Lower leg skin (tissue), 3 donors: ENCODE results near the gene SLC25A10.

ENCODE experiments used
- POLR2A ChIP-seq, 2 donors: fragments of 450-650 bp; IDR thresholded peaks; one replicate each; pipeline ENCODE4 v1.6.1; 2016 to 2017; ENCODE audit warnings: antibody characterized with exemption in 2 of 2, mild to moderate bottlenecking in 1 of 2, moderate library complexity in 1 of 2
- TF ChIP-seq, protein P1 (sequence below), 3 donors: fragments of 450-650 bp; IDR thresholded peaks; one replicate each; pipeline ENCODE4 v1.5.1; 2016; ENCODE audit warnings: antibody characterized with exemption in 3 of 3, mild to moderate bottlenecking in 3 of 3, moderate library complexity in 2 of 3

- TF ChIP-seq, protein P1, sequence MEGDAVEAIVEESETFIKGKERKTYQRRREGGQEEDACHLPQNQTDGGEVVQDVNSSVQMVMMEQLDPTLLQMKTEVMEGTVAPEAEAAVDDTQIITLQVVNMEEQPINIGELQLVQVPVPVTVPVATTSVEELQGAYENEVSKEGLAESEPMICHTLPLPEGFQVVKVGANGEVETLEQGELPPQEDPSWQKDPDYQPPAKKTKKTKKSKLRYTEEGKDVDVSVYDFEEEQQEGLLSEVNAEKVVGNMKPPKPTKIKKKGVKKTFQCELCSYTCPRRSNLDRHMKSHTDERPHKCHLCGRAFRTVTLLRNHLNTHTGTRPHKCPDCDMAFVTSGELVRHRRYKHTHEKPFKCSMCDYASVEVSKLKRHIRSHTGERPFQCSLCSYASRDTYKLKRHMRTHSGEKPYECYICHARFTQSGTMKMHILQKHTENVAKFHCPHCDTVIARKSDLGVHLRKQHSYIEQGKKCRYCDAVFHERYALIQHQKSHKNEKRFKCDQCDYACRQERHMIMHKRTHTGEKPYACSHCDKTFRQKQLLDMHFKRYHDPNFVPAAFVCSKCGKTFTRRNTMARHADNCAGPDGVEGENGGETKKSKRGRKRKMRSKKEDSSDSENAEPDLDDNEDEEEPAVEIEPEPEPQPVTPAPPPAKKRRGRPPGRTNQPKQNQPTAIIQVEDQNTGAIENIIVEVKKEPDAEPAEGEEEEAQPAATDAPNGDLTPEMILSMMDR (IDR thresholded peaks at IDR 0.05), result no peak
- TF ChIP-seq POLR2A (IDR thresholded peaks at IDR 0.05), result no peak
These were observed 10.6 kb upstream of the SLC25A10 start for GRCh38 chr17:81701288-81702071.
